Measurements from ENCODE around the gene SLC25A12. TPM values are rescaled to one million over a fixed set of nuclear protein-coding genes. Genes with fewer than 3 reads are reported as not detected.
"Not testable (repeated sequence)": the region's sequence is repeated elsewhere in the genome, so short reads cannot be mapped to it uniquely, and the experiment has no call there.

Gene SLC25A12
- total RNA-seq, 1 experiment from 2014 or later: 24.5 TPM

- in situ Hi-C loops (cut with HindIII; ENCODE audit: low sequenced_read_pairs): no loop called here
- no peak for DNase-seq (ENCODE audit: low spot score)
Observed at GRCh38 chr2:171837736-171838135, 56.3 kb downstream of the SLC25A12 start.

DNA sequence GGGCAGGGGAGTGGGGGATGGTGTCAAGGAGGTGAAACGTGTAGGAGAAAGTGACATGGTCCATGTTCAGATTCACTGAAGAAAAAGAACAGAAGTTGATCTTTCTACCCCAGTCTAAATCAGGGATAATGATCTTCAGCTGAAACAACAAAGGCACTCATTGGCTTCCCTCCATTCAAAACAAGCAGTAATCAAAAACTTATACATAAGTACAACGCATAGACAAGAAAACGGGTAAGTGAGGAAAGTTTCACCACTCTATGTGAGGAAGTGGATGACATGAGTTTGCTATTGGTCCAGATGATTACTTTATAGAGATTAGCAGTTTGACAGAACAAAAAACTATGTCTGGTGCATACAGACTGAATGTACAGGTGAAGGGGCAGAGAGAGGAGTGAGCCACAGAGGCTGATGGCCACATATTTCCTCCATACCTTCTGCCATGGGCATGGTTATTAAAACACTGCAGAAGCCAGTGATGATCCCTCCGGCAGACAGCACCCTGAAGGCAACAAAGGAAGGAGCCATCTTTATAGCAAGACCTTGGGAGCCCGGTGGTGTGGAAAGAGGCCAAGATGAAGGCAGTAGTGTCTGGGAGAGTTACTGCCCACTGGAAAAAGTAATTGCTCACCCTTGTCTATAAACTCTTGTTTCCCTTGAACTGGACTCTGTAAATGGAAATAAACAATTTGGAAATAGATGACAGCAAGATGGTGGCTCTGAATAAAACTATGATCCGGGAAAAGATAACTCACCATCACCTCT lies 57.7 kb downstream of the SLC25A12 start:
- in situ Hi-C loops (cut with HindIII; ENCODE audit: low sequenced_read_pairs): no loop called here
- no peak for DNase-seq (ENCODE audit: low spot score)

- no peak for DNase-seq (ENCODE audit: low spot score)
- in situ Hi-C loops (cut with HindIII; ENCODE audit: low sequenced_read_pairs): no loop called here
Observed at GRCh38 chr2:171835386-171835785, 58.7 kb downstream of the SLC25A12 start.

- no peak for DNase-seq (ENCODE audit: low spot score)
- in situ Hi-C loops (cut with HindIII; ENCODE audit: low sequenced_read_pairs): no loop called here
Observed at GRCh38 chr2:171834286-171834685, 59.8 kb downstream of the SLC25A12 start.

DNA sequence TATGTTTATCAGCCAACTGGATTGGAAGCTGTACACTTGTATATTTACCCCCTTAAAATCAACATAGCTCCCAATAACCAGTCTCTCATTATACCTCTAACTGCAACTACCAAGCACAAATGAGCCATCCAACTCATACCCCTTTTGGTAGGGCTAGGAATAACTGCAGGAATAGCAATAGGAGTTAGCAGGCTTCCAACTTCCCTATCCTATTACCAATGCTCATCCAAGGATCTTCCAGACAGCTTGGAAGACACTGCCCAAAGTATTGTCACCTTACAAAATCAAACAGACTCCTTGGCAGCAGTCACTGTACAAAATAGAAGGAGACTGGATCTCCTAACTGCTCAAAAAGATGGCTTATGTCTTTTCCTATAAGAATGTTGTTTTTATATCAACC lies 61.6 kb downstream of the SLC25A12 start:
- DNase-seq (ENCODE audit: low spot score): no peak
- in situ Hi-C loops (cut with HindIII; ENCODE audit: low sequenced_read_pairs): no loop called here

DNA sequence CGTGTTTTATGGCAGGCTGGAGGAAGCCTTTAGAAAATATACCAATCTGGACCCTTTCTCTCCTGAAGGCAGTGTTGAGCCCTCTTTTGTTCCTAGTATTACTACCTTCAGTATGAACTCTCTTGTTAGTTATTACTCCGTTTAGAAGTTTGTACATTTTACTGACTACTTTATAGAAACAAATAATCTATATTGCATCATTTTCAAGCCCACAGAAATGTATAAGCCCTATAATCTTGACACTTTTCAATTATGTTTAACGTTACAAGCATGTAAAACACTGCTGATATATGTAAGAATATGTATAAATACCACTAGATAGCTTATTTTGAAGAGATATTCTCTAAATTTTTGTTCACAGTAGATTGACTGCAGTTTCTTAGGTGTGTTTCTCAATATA lies 64.0 kb downstream of the SLC25A12 start:
- no peak for DNase-seq (ENCODE audit: low spot score)
- in situ Hi-C loops (cut with HindIII; ENCODE audit: low sequenced_read_pairs): no loop called here

GRCh38 chr2:171824086-171824485 lies 70.0 kb downstream of the SLC25A12 start:
- in situ Hi-C loops (cut with HindIII; ENCODE audit: low sequenced_read_pairs): no loop called here

DNA sequence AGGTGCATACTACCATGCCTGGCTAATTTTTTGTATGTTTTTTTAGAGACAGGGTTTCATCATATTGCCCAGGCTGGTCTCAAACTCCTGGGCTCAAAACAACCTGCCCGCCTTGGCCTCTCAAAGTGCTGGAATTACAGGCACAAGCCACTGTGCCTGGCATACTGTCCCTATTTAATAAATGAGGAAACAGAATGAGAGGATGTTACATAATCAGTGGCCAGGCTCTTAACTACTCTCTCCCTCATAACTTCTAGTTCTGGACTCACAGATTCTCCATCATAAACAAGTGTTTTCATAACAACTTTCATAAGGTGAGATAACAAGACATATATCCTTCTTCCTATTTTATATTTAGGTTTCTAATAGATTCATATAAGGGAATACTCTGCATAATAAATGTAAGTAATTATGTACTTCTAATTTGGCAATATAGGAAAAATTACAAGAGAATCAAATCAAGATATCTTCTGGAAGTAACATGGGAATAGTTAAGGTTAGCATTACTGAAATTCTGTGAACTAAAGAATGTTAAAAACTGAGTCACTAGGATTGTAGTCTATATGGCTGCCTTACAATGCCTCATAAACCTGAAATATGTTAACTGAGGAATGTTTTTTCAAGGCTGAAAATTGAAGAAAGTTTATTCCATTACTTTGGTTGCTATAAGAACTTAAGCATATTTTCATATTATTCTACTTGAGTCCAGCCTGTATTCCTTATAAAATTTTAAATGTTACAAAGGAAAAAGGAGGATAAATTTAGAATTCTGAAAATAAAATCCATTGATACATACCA lies 71.3 kb downstream of the SLC25A12 start:
- peak; percentile 18 for DNase-seq (ENCODE audit: low spot score)
- in situ Hi-C loops (cut with HindIII; ENCODE audit: low sequenced_read_pairs): no loop called here

More at GRCh38 chr2:171824086-171824485, 70.0 kb downstream of the SLC25A12 start:
- DNase-seq (ENCODE audit: low spot score): no peak

DNA sequence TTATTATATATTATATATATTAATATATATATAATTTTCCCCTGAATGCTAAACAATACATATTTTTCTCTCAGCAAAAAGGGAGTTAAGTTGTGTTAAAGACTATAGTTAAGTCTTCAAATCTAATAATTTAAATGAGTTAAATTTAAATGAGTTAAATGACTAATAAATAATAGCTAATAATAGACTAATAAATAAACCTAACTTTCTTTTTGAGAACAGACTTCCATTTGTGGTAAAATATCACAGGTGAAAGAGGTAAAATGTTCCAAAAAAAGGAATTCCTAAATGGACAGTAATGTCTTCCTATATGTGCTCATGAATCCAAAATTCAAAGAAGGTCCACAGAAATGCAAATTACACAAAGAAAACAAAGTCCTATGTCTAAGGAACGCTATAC lies 74.6 kb downstream of the SLC25A12 start:
- DNase-seq (ENCODE audit: low spot score): no peak
- in situ Hi-C loops (cut with HindIII; ENCODE audit: low sequenced_read_pairs): no loop called here

DNA sequence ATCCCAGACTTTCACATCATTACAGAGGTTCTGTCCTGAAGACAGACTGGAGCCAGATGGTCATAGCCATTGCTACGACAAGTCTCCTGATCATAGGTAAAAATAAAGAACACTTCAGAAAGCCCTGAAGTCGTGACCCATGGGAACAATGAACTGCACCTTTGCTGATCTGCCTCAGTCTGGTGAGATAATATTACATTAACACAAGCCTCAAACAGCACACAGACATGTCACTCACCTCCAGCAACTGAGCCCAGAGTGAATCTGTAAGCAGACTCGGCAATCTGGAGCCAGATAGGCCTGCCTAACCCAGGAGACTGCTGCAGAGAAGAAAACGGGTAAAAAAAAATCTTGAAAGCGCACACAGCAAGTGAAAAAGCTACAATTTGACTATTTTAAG lies 79.2 kb downstream of the SLC25A12 start:
- peak; percentile 19 for DNase-seq (ENCODE audit: low spot score)
- in situ Hi-C loops (cut with HindIII; ENCODE audit: low sequenced_read_pairs): no loop called here

DNA sequence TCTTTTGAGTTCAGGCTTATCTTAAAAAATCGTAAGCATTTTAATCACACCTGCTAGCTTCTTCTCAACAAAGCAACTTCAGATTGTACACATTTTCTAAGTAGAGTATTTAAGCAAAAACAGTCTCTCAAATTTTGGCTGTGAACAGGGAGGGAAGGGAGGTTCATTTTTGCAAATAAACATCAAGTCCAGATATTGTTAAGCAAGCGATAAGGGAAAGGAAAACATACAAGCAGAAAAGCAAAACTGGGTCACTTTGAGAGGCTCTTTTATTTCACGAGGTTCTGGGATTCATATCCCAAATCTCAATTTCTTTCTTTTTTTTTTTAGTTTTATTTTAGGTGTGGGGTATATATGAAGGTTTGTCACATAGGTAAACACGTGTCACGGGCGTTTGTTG lies 79.9 kb downstream of the SLC25A12 start:
- no peak for DNase-seq (ENCODE audit: low spot score)
- in situ Hi-C loops (cut with HindIII; ENCODE audit: low sequenced_read_pairs): no loop called here

DNA sequence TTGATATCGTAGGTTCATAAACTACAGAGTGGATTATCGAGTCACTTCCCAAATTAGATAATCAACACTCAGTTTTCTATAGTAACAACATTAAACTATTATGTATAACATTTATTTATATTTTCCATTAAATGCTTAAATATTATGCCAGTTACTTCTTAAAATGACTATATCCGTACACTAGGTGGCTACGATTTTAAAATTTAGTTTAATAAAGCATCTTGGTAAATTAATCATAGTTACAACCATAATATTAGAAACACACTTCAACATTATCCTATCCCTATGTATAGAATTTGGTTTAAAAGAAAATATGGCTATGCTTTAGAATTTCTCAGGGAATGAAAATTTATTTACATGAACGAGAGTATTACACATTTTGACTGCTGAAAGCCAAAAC lies 80.3 kb downstream of the SLC25A12 start:
- in situ Hi-C loops (cut with HindIII; ENCODE audit: low sequenced_read_pairs): no loop called here
- DNase-seq (ENCODE audit: low spot score): no peak

GRCh38 chr2:171813126-171813525 lies 80.9 kb downstream of the SLC25A12 start:
- DNase-seq (ENCODE audit: low spot score): no peak
- in situ Hi-C loops (cut with HindIII; ENCODE audit: low sequenced_read_pairs): no loop called here

GRCh38 chr2:171811245-171811628 lies 82.8 kb downstream of the SLC25A12 start:
- DNase-seq (ENCODE audit: low spot score): peak; percentile 47
- in situ Hi-C loops (cut with HindIII; ENCODE audit: low sequenced_read_pairs): no loop called here

GRCh38 chr2:171810422-171811244 lies 83.4 kb downstream of the SLC25A12 start:
- in situ Hi-C loops (cut with HindIII; ENCODE audit: low sequenced_read_pairs): no loop called here
- no peak for DNase-seq (ENCODE audit: low spot score)

GRCh38 chr2:171808885-171809284 lies 85.2 kb downstream of the SLC25A12 start:
- in situ Hi-C loops (cut with HindIII; ENCODE audit: low sequenced_read_pairs); DNase-seq (ENCODE audit: low spot score): not testable (repeated sequence)

- no peak for DNase-seq (ENCODE audit: low spot score)
- in situ Hi-C loops (cut with HindIII; ENCODE audit: low sequenced_read_pairs): no loop called here
Observed at GRCh38 chr2:171807831-171808393, 86.1 kb downstream of the SLC25A12 start.

- in situ Hi-C loops (cut with HindIII; ENCODE audit: low sequenced_read_pairs): no loop called here
- DNase-seq (ENCODE audit: low spot score): no peak
Observed at GRCh38 chr2:171807119-171807518, 86.9 kb downstream of the SLC25A12 start.

GRCh38 chr2:171804456-171804855 lies 89.6 kb downstream of the SLC25A12 start:
- in situ Hi-C loops (cut with HindIII; ENCODE audit: low sequenced_read_pairs): no loop called here
- DNase-seq (ENCODE audit: low spot score): no peak
